Measurements from ENCODE around the gene SPOCK3. TPM values are rescaled to one million over a fixed set of nuclear protein-coding genes. Genes with fewer than 3 reads are reported as not detected.

SPOCK3 gene
- total RNA-seq, 2 experiments from 2014 or later, result not detected

DNA sequence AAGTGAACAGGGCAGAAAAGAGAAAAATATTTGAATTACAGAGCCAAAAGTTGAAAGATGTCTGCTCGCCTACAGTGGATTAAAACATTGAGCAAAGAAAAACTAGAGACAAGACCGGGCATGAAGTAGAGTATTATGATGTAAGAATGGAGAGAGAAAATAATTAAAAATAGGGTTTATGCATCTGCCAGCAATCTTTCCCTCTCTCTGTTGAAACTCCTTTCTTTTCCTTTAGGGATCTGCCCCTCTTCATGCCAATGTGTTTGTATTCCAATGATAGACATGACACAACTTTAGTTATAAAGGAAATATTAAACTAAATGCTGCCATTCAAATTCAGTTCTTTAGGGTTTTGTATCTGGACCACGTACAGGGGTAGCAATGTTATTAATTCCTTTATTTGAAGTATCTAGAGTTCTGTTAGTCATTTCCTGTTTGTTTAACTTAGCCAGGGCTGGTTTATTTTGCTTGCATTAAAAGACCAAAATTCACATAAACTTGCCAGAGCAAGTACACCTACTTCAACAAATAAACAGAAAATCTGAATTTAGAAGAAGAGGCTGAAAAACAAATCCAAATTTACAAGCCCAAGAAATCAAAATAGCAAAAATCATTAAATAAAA lies 202.6 kb downstream of the SPOCK3 start:
- H3K27ac Mint-ChIP-seq, result no peak overlapping the region
- H3K4me1 Mint-ChIP-seq (ENCODE audit: low read depth), result no peaks in the 10 kb centered on the region
- TF ChIP-seq, protein P1, sequence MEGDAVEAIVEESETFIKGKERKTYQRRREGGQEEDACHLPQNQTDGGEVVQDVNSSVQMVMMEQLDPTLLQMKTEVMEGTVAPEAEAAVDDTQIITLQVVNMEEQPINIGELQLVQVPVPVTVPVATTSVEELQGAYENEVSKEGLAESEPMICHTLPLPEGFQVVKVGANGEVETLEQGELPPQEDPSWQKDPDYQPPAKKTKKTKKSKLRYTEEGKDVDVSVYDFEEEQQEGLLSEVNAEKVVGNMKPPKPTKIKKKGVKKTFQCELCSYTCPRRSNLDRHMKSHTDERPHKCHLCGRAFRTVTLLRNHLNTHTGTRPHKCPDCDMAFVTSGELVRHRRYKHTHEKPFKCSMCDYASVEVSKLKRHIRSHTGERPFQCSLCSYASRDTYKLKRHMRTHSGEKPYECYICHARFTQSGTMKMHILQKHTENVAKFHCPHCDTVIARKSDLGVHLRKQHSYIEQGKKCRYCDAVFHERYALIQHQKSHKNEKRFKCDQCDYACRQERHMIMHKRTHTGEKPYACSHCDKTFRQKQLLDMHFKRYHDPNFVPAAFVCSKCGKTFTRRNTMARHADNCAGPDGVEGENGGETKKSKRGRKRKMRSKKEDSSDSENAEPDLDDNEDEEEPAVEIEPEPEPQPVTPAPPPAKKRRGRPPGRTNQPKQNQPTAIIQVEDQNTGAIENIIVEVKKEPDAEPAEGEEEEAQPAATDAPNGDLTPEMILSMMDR (IDR thresholded peaks at IDR 0.05), result no peak
- Histone ChIP-seq H3K4me3 (ENCODE audit: low read length) (no peak overlapping the region), H3K4me1 (ENCODE audit: insufficient read depth, low read length) (no peaks in the 10 kb centered on the region), H3K27ac (ENCODE audit: low read depth in 1 of 2, low read length in 2 of 2) (no peak overlapping the region), H3K36me3 (ENCODE audit: insufficient read depth, low read length) (no peaks in the 10 kb centered on the region), H3K27me3 (ENCODE audit: control insufficient read depth in 1 of 2, insufficient read depth in 2 of 2, low read length in 2 of 2) (no peaks in the 10 kb centered on the region), H3K9me3 (ENCODE audit: control insufficient read depth in 1 of 2, insufficient read depth in 1 of 2, low read length in 2 of 2) (no peaks in the 10 kb centered on the region)
- no peak for ATAC-seq (ENCODE audit: poor library complexity)
- intact Hi-C loops (cut with DNase I, micrococcal nuclease), result no loop called here
- no peaks in the 10 kb centered on the region for H3K9me3 Mint-ChIP-seq
- H3K4me3 Mint-ChIP-seq, result no peak overlapping the region
- no peak for DNase-seq
- no peaks in the 10 kb centered on the region for H3K27me3 Mint-ChIP-seq
- POLR2A ChIA-PET, result no interaction called here
- no peaks in the 10 kb centered on the region for H3K36me3 Mint-ChIP-seq (ENCODE audit: low read depth)
- CTCF ChIA-PET, result no interaction called here

DNA sequence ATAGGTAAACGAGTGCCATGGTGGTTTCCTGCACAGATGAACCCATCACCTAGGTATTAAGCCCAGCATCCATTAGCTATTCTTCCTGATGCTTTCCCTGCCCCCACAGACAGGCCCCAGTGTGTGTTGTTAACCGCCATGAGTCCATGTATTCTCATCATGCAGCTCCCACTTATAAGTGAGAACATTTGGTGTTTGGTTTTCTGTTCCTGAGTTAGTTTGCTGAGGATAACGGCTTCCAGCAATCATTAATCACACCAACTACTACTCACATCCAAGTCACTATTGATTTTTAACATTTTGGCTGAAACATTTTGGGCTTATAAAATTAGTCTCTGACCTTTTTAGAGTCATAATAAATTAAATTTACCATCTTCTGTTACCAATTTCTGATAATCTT lies 205.3 kb downstream of the SPOCK3 start:
- H3K27me3 ChIP-seq (ENCODE audit: control insufficient read depth in 1 of 2, insufficient read depth in 2 of 2, low read length in 2 of 2), result no peaks in the 10 kb centered on the region
- H3K9me3 ChIP-seq (ENCODE audit: control insufficient read depth in 1 of 2, insufficient read depth in 1 of 2, low read length in 2 of 2), result no peaks in the 10 kb centered on the region
- Mint-ChIP-seq H3K36me3 (ENCODE audit: low read depth) (no peaks in the 10 kb centered on the region), H3K27ac (no peak overlapping the region), H3K4me1 (ENCODE audit: low read depth) (no peaks in the 10 kb centered on the region), H3K4me3 (no peak overlapping the region), H3K27me3 (no peaks in the 10 kb centered on the region), H3K9me3 (no peaks in the 10 kb centered on the region)
- no peak overlapping the region for H3K4me3 ChIP-seq (ENCODE audit: low read length)
- H3K36me3 ChIP-seq (ENCODE audit: insufficient read depth, low read length), result no peaks in the 10 kb centered on the region
- DNase-seq (no peak), ATAC-seq (ENCODE audit: poor library complexity) (no peak)
- no peak overlapping the region for H3K27ac ChIP-seq (ENCODE audit: low read depth in 1 of 2, low read length in 2 of 2)
- TF ChIP-seq, protein P1 (IDR thresholded peaks at IDR 0.05), result no peak
- ChIA-PET CTCF (no interaction called here), POLR2A (no interaction called here)
- intact Hi-C loops (cut with DNase I, micrococcal nuclease), result loop anchor here in 1 of 2 experiments (10.0 kb wide), 1 partner anchor 1046 kb away; no protein-coding TSS in a partner anchor
- no peaks in the 10 kb centered on the region for H3K4me1 ChIP-seq (ENCODE audit: insufficient read depth, low read length)

DNA sequence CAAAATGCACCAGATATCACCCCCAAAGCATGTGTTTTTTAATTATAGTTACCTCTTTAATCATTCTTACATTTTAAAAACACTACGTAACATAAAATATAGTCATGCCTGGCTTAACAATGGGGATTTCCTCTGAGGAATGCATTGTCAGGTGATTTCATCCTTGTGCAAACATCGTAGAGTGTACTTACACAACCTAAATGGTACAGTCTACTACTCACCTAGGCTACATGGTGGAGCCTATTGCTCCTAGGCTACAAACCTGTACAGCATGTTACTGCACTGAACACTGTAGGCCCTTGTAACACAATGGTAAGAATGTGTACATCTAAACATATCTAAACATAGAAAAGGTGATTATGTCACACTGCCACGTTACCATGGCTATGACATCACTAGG lies 208.6 kb downstream of the SPOCK3 start:
- Mint-ChIP-seq H3K27me3 (no peaks in the 10 kb centered on the region), H3K36me3 (ENCODE audit: low read depth) (no peaks in the 10 kb centered on the region), H3K9me3 (no peaks in the 10 kb centered on the region), H3K27ac (no peak overlapping the region), H3K4me3 (no peak overlapping the region), H3K4me1 (ENCODE audit: low read depth) (no peaks in the 10 kb centered on the region)
- POLR2A ChIA-PET, result no interaction called here
- no peaks in the 10 kb centered on the region for H3K4me1 ChIP-seq (ENCODE audit: insufficient read depth, low read length)
- ATAC-seq (ENCODE audit: poor library complexity) (no peak), DNase-seq (no peak)
- no peak overlapping the region for H3K4me3 ChIP-seq (ENCODE audit: low read length)
- CTCF ChIA-PET, result no interaction called here
- no peaks in the 10 kb centered on the region for H3K9me3 ChIP-seq (ENCODE audit: control insufficient read depth in 1 of 2, insufficient read depth in 1 of 2, low read length in 2 of 2)
- TF ChIP-seq, protein P1 (IDR thresholded peaks at IDR 0.05), result no peak
- H3K27ac ChIP-seq (ENCODE audit: low read depth in 1 of 2, low read length in 2 of 2), result no peak overlapping the region
- no peaks in the 10 kb centered on the region for H3K27me3 ChIP-seq (ENCODE audit: control insufficient read depth in 1 of 2, insufficient read depth in 2 of 2, low read length in 2 of 2)
- no peaks in the 10 kb centered on the region for H3K36me3 ChIP-seq (ENCODE audit: insufficient read depth, low read length)
- intact Hi-C loops (cut with DNase I, micrococcal nuclease), result loop anchor here in 1 of 2 experiments (10.0 kb wide), 1 partner anchor 1049 kb away; no protein-coding TSS in a partner anchor

All from CD4-positive, alpha-beta T cell (primary cell).